HUES6 (cell line): ENCODE results near the gene OTOP3.

Source experiments
- H3K27ac ChIP-seq: 2 replicates; pipeline ENCODE4 v1.7.0; 2013; ENCODE audit warnings: low read depth, mild to moderate bottlenecking, low read length, inconsistent platforms
- H3K27me3 ChIP-seq: 2 replicates; pipeline ENCODE4 v1.6.1; 2013; ENCODE audit warnings: low read length; ENCODE audit not compliant: control insufficient read depth, insufficient read depth
- H3K36me3 ChIP-seq: 2 replicates; pipeline ENCODE4 v1.6.1; 2013; ENCODE audit warnings: low read length; ENCODE audit not compliant: control insufficient read depth, insufficient read depth
- H3K4me1 ChIP-seq: 2 replicates; pipeline ENCODE4 v1.6.1; 2013; ENCODE audit warnings: low read length; ENCODE audit not compliant: control insufficient read depth, insufficient read depth
- H3K4me3 ChIP-seq: 2 replicates; pipeline ENCODE4 v1.5.1; 2013; ENCODE audit warnings: low read depth, low read length
- H3K9ac ChIP-seq: one replicate; pipeline ENCODE4 v1.6.1; 2013; ENCODE audit warnings: mild to moderate bottlenecking, low read length
- H3K9me3 ChIP-seq: 2 replicates; pipeline ENCODE4 v1.6.1; 2013; ENCODE audit warnings: low read depth, low read length; ENCODE audit not compliant: control insufficient read depth, insufficient read depth

Gene OTOP3

GRCh38 chr17:74943808-74944522, 8.3 kb downstream of the OTOP3 start:
- H3K4me3 ChIP-seq, result no peak overlapping the region
- H3K4me1 ChIP-seq, result peaks cover 9% of the 10 kb centered on the region
- H3K9ac ChIP-seq, result no peak overlapping the region
- H3K36me3 ChIP-seq, result no peaks in the 10 kb centered on the region
- peaks cover 64% of the 10 kb centered on the region for H3K27me3 ChIP-seq
- H3K27ac ChIP-seq, result no peak overlapping the region
- no peaks in the 10 kb centered on the region for H3K9me3 ChIP-seq

- Histone ChIP-seq H3K27me3 (peaks cover 57% of the 10 kb centered on the region), H3K4me3 (no peak overlapping the region), H3K36me3 (no peaks in the 10 kb centered on the region), H3K9ac (no peak overlapping the region), H3K27ac (no peak overlapping the region), H3K4me1 (peaks cover 18% of the 10 kb centered on the region), H3K9me3 (no peaks in the 10 kb centered on the region)
Measured at GRCh38 chr17:74945543-74945942, 9.8 kb downstream of the OTOP3 start.

DNA sequence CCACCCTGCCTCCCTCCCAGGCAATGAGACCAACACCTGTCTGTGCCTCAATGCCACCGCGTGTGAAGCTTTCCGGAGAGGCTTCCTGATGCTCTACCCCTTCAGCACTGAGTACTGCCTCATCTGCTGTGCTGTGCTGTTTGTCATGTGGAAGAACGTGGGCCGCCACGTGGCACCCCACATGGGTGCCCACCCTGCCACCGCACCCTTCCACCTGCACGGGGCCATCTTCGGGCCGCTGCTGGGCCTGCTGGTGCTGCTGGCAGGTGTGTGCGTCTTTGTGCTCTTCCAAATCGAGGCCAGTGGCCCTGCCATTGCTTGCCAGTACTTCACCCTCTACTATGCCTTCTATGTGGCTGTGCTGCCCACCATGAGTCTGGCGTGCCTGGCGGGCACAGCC, 10.9 kb downstream of the OTOP3 start:
- Histone ChIP-seq H3K9ac (no peak overlapping the region), H3K27ac (no peak overlapping the region), H3K36me3 (no peaks in the 10 kb centered on the region), H3K9me3 (no peaks in the 10 kb centered on the region), H3K27me3 (peaks cover 50% of the 10 kb centered on the region), H3K4me3 (no peak overlapping the region), H3K4me1 (peaks cover 18% of the 10 kb centered on the region)

DNA sequence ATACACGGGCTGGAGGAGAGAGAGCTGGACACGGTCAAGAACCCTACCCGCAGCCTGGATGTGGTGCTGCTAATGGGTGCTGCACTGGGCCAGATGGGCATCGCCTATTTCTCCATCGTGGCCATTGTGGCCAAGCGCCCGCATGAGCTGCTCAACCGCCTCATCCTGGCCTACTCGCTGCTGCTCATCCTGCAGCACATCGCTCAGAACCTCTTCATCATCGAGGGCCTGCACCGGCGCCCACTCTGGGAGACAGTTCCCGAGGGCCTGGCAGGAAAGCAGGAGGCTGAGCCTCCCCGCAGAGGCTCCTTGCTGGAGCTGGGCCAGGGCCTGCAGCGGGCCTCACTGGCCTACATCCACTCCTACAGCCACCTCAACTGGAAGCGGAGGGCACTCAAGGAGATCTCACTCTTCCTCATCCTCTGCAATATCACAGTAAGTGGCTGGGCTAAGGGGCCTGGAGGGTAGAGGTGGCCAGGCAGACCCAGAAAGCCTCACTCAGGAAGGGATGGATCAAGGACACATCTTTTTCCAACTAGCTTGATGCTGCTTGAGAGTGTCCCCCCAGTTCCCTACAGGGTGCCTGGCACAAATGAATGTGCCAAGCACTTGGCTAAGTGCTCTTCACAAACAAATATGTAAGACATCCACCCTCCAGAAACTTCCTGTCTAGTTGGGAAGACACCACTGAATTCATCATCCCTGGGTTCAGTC, 11.5 kb downstream of the OTOP3 start:
- Histone ChIP-seq H3K9me3 (no peaks in the 10 kb centered on the region), H3K27me3 (peaks cover 46% of the 10 kb centered on the region), H3K36me3 (no peaks in the 10 kb centered on the region), H3K4me3 (no peak overlapping the region), H3K9ac (no peak overlapping the region), H3K27ac (no peak overlapping the region), H3K4me1 (peaks cover 19% of the 10 kb centered on the region)

DNA sequence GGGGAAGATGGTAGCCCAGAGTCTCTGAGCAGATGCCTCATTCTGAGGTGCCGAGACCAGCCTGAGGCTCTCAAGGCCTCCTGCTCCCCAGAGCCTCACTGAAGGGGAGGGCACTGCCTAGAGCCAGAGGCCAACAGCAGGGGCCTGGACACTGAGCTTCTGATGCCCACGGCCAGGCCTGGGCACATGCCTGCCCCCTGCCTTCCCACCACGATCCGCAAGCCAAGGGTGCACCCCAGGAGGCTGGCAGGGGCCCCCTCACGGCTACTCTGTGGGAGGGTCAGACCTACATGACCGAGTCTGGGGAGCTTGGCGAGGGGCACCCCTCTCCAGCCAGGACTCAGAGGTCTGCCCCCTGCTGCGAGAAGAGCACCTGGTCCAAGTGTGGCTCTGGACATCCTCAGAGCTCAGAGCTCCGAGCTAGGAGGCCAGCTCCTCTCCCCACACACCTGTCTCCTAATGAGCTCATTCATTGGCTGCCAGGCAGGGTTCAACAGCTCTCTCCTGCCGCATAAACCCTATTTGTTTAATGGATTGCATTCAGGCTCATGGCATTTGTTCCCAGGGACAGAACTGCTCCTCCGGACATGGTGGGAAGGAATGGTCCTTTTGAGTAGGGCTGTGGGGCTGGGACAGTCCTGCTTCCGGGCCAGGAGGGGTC, 13.9 kb downstream of the OTOP3 start:
- Histone ChIP-seq H3K4me1 (peaks cover 13% of the 10 kb centered on the region), H3K36me3 (no peaks in the 10 kb centered on the region), H3K27ac (no peak overlapping the region), H3K27me3 (peaks cover 39% of the 10 kb centered on the region; the same call in 1 of the 2 replicates), H3K9ac (no peak overlapping the region), H3K4me3 (no peak overlapping the region), H3K9me3 (no peaks in the 10 kb centered on the region)

GRCh38 chr17:74950207-74950606, 14.5 kb downstream of the OTOP3 start:
- Histone ChIP-seq H3K27me3 (peaks cover 38% of the 10 kb centered on the region; the same call in 1 of the 2 replicates), H3K4me1 (peaks cover 13% of the 10 kb centered on the region), H3K9me3 (no peaks in the 10 kb centered on the region), H3K36me3 (no peaks in the 10 kb centered on the region), H3K27ac (no peak overlapping the region), H3K9ac (no peak overlapping the region), H3K4me3 (no peak overlapping the region)

GRCh38 chr17:74951065-74951464, 15.4 kb downstream of the OTOP3 start:
- Histone ChIP-seq H3K27ac (no peak overlapping the region), H3K36me3 (no peaks in the 10 kb centered on the region), H3K27me3 (peaks cover 33% of the 10 kb centered on the region; the same call in 1 of the 2 replicates), H3K9ac (no peak overlapping the region), H3K4me1 (peaks cover 13% of the 10 kb centered on the region), H3K4me3 (no peak overlapping the region), H3K9me3 (no peaks in the 10 kb centered on the region)

GRCh38 chr17:74951680-74952421, 16.2 kb downstream of the OTOP3 start:
- Histone ChIP-seq H3K27ac (no peak overlapping the region), H3K36me3 (no peaks in the 10 kb centered on the region), H3K4me1 (peaks cover 13% of the 10 kb centered on the region), H3K4me3 (no peak overlapping the region), H3K27me3 (peaks cover 34% of the 10 kb centered on the region; the same call in 1 of the 2 replicates), H3K9ac (no peak overlapping the region), H3K9me3 (no peaks in the 10 kb centered on the region)

- no peaks in the 10 kb centered on the region for H3K36me3 ChIP-seq
- H3K27ac ChIP-seq, result no peak overlapping the region
- no peak overlapping the region for H3K4me3 ChIP-seq
- H3K27me3 ChIP-seq, result peaks cover 28% of the 10 kb centered on the region; the same call in 1 of the 2 replicates
- peaks cover 13% of the 10 kb centered on the region for H3K4me1 ChIP-seq
- H3K9ac ChIP-seq, result no peak overlapping the region
- H3K9me3 ChIP-seq, result no peaks in the 10 kb centered on the region
Measured at GRCh38 chr17:74952431-74953133, 16.9 kb downstream of the OTOP3 start.

DNA sequence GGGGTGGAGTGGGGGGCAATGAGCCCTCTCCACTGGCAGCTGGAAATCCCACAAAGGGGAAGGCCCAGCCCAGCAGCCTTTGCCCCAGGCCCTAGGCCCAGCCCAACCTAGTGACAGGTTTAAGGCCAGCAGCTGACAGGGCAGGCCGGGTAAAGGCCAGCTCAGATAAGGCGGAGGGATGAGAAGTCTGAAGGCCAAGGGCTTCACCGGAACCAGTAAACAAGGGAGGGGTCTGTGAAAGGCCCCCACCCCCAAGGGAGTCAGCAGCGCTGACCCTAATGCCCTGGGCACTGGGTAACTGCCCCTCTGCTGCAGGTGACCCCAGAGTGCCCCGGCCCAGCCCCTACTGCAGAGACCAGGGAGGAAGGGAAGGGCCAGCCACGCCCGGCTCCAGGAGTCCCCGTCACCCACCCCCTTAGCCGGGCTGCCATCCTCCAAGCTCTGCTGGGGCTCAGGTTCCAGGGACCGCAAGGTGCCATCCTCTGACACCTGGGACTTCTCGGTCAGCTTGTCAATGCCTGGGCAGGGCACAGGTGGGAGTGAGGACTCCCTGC, 17.5 kb downstream of the OTOP3 start:
- Histone ChIP-seq H3K4me3 (no peak overlapping the region), H3K4me1 (peaks cover 15% of the 10 kb centered on the region), H3K27me3 (peaks cover 25% of the 10 kb centered on the region), H3K36me3 (no peaks in the 10 kb centered on the region), H3K27ac (no peak overlapping the region), H3K9me3 (no peaks in the 10 kb centered on the region), H3K9ac (no peak overlapping the region)
